ENCODE data around the gene CRPPA. TPM values are rescaled to one million over a fixed set of nuclear protein-coding genes. Genes with fewer than 3 reads are reported as not detected.
"Not testable (repeated sequence)": the region's sequence is repeated elsewhere in the genome, so short reads cannot be mapped to it uniquely, and the experiment has no call there.

The CRPPA gene
- polyA plus RNA-seq, 3 donors = 0.49 to 0.88 (median 0.67) TPM

DNA sequence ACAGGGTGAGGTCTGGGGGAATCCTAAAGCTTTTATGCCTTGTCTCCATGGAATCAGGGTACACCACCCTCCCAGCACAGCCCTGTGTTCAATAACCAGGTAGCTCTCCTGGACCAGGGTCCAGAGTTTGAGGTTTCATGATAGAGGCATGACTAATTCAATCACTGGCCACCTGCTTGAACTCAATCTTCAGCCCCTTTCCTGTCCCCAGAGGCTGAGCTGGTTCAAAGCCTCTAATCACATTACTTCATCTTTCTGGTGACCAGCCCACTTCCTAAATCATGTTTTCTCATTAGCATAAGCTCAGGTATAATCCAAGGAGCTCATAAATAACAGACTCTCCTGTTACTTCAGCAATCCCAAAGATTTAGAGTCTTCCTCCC lies 20.5 kb downstream of the CRPPA start:
- H3K27ac ChIP-seq (ENCODE audit: low read depth, low read length) = no peak overlapping the region

DNA sequence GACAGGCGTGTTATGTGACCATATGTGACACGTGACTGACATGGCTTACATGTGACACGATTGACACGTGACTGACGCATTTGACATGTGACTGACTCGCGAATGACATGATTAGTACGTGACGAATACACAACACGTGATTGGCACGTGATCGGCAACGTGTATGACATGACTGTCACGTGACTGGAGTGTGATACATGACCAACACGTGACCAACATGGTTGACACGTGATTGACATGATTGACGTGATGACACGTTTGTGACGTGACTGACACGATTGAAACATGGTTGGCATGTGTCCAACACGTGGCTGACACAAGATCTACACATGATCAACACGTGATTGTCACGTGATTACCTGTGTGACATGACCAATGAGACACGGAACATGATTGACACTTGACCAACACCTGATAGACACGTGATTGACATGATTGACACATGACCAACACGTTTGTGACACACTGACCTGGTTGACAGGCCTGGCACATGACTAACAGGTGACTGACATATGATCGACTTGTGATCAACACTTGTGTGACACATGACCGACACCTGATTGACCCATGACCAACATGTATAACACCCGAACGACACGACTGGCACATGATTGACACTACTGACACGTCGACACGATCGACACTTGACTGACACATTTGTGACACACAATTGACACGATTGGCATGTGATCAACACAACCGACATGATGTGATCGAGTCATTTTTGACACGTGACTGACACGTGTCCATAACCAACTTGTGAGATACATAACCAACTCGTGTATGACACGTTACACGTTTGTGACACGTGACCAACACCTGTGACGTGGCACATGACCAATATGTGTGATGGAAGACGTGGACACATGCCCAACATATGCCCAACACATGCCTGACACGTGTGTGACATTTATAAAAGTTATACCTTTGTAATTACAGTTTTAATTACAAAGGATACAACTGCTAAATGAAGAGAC lies 21.1 kb downstream of the CRPPA start:
- no peak overlapping the region for H3K27ac ChIP-seq (ENCODE audit: low read depth, low read length)
- 93 to 95% (median 94%) methylated on average over 47 of the region's 47 CpGs for whole genome bisulfite sequencing, 3 donors

DNA sequence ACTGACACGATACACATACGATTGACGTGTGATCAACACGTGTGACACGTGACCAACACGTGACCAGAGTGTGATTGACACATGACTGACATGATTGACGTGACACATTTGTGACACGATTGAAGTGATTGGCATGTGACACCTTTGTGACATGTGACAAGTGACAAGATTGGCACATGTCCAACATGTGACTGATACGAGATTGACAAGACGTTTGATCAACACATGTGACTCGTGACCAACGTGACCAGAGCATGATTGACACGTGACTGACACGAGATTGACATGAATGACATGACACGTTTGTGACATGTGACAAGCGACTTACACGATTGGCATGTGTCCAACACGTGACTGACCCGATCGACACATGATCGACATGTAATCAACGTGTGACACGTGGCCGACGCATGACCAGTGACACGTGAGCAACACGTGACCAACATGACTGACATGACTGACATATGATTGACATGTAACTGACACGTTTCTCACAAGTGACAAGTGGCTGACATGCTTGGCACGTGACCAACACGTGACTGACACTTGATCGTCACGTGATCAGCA lies 22.0 kb downstream of the CRPPA start:
- H3K27ac ChIP-seq (ENCODE audit: low read depth, low read length) = no peak overlapping the region
- WGBS, 3 donors = 92 to 96% (median 95%) methylated on average over 32 of the region's 32 CpGs

DNA sequence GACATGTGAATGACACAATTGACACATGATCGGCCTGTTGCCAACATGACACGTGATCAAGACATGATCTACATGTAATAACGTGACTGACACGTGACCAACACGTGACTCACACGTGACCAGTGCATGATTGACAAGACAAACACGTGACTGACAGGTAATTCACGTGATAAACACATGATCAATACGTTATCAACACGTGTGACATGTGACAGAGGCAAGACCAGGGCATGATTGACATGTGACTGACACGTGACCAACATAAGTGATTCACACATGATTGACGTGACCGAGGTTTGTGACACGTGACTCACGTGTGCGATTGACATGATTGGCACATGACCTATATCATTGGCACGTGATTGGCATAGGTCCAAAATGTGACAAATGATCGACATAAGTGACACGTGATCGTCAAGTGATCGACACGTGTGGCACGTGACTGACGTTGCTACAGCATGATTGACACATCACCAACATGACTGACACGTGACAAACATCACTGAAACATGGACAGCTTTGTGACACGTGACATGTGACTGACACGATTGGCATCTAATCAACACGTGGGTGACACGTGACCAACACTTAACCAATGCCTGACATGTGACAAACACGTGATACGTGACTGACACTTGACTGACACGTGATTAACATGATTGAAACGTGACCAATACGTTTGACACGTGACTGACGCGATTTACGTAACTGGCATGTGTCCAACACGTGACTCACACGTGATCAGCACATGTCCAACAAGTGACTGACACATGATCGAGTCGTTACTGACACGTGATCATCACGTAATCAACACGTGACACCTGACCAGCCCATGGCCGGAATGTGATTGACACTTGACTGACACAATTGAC lies 23.0 kb downstream of the CRPPA start:
- 92 to 96% (median 95%) methylated on average over 46 of the region's 46 CpGs for WGBS, 3 donors
- no peak overlapping the region for H3K27ac ChIP-seq (ENCODE audit: low read depth, low read length)

DNA sequence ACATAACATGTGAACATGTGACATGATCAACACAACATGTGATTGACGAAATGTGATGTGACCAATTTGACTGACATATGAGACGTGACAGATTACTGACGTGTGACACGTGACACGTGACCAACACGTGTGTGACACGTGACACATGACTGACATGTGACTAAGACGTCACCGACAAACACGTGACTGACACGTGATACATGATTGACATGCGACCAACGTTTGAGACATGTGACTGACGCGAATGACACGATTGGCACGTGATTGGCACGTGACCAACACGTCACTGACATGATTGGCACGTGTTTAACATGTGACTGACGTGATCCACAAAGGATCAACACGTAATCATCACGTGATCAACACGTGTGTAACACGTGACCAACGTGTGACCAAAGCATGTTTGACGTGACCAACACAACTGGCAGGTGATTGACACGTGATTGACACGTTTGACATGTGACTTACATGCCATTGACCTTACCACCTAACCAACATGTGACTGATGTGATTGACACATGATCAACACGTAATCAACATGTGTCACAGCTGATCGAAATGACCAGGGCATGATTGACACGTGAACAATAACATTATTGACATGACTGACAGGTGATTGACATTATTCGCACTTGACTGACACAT lies 23.7 kb downstream of the CRPPA start:
- WGBS, 3 donors = 91 to 93% (median 92%) methylated on average over 33 of the region's 33 CpGs

DNA sequence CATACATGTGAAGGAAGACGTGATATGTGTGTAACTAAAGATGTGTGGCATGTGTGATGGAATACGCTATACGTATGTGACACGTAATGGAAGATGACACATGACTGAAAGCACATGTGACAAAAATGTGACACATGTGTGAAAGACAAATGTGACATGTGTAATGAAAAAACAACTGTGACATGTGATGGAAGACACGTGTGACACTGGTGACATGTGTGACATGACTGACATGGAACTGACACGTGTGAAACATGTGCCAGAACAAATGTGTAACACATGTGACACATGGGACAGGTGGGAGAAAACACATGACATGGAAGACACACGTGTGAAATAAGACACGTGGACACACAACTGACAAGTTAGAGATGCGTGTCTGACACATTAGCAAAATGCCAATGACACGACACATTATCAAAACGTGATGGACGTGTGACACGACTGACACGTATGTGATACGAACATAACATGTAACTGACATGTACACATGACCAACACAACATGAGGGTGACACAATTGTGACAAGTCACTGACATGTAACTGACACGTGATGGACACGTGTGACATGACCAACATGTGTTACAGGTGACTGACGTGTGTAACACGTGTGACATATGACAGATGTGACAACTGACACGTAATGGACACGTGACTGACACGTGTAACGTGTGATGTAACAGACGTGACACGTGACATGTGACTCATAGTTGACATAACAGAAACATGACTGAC lies 24.4 kb downstream of the CRPPA start:
- WGBS, 3 donors = 94 to 95% (median 94%) methylated on average over 25 of the region's 25 CpGs
- no peak overlapping the region for H3K27ac ChIP-seq (ENCODE audit: low read depth, low read length)

More for the DNA sequence above, 23.7 kb downstream of the CRPPA start:
- H3K27ac ChIP-seq (ENCODE audit: low read depth, low read length) = no peak overlapping the region

DNA sequence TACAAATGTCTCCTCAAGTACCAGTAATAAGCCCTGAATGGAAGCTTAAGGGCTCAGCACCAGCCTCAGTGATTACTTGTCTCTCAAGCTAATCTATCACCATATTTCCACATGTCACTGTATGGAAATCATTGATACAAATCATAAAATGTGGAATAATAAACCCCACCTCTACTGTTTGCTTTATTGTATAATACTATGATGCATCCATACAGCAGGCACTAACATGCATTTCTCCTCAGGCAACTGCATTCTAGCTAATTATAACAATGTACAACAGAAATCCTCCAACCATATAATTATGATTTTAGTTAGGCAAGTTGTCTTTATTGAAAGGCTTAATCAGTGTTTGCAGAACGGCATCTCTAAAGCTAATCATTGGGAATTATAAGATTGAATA lies 26.2 kb downstream of the CRPPA start:
- H3K27ac ChIP-seq (ENCODE audit: low read depth, low read length) = no peak overlapping the region
- 96 to 98% (median 97%) methylated on average over 1 of the region's 1 CpG for WGBS, 3 donors

DNA sequence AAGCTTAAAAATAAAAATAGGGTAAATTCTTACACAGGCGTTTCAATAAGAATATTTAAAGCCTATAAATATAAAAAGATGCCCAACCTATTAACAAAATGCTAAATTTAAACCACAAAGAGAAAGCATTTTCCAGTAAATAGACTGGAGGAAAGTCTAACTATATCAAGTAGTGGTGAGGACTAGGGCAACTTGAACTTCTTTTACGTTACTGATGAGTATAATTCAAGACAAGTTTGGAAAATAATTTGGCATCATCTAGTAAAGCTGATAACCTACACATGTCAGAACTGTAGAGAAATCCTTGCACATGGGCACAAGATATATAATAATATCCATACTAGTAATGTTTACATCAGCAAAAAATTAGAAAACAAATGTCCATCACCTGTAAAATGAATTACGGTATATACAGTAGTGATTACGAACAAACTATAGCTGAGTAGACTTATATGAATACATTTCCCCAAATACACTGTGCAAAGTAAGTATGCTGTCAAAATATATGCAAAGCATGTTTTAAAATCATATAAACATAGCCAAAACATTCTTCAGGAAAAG lies 27.4 kb downstream of the CRPPA start:
- WGBS, 3 donors = 94 to 96% (median 95%) methylated on average over 4 of the region's 4 CpGs
- no peak overlapping the region for H3K27ac ChIP-seq (ENCODE audit: low read depth, low read length)

DNA sequence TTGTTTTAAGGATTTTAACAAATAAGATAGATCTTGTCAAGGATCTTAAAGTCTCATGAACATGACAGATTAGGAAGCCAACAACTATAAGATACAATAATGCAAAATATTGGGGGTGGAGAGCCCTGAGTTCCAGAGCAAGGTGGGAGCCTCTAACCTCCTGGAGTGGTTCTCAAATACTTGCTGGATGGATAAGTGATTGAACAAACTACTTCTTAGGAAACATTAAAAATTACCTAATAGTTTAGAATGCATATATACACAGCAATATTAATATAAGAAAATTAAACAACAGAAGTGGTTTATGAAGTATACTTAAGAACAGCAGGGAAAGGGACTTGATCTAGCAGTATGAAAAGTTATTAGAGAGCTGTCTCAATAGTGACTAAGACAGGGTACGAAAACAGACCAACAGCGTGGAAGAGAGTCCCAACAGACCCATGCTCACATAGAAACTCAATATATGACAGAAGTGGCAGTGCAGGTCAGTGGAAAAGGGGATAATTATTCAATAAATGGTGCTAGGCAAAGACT lies 28.3 kb downstream of the CRPPA start:
- H3K27ac ChIP-seq (ENCODE audit: low read depth, low read length) = no peak overlapping the region
- 97 to 100% (median 97%) methylated on average over 2 of the region's 2 CpGs for WGBS, 3 donors

DNA sequence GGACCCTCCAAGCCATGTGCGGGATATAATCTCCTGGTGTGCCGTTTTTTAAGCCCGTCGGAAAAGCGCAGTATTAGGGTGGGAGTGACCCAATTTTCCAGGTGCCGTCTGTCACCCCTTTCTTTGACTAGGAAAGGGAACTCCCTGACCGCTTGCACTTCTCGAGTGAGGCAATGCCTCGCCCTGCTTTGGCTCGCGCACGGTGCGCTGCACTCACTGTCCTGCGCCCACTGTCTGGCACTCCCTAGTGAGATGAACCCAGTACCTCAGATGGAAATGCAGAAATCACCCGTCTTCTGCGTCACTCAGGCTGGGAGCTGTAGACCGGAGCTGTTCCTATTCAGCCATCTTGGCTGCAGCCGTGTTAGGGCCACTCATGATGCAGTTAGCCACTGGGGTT lies 37.6 kb downstream of the CRPPA start:
- 95 to 98% (median 95%) methylated on average over 18 of the region's 18 CpGs for WGBS, 3 donors
- not testable (repeated sequence) for H3K27ac ChIP-seq (ENCODE audit: low read depth, low read length)

DNA sequence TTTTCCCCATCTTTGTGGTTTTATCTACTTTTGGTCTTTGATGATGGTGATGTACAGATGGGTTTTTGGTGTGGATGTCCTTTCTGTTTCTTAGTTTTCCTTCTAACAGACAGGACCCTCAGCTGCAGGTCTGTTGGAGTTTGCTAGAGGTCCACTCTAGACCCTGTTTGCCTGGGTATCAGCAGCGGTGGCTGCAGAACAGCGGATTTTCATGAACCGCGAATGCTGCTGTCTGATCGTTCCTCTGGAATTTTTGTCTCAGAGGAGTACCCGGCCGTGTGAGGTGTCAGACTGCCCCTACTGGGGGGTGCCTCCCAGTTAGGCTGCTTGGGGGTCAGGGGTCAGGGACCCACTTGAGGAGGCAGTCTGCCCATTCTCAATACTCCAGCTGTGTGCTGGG lies 38.2 kb downstream of the CRPPA start:
- H3K27ac ChIP-seq (ENCODE audit: low read depth, low read length) = not testable (repeated sequence)
- WGBS, 3 donors = 96 to 99% (median 97%) methylated on average over 6 to 7 of the region's 7 CpGs

Other genes starting within 250 kb of the CRPPA start
- 1 to 10 TPM in 1 of 3 donors, under 1 TPM in 2; 0.15 to 3.2 (median 0.45) TPM for gene SOSTDC1, start 44.2 kb upstream of the CRPPA start, polyA plus RNA-seq
- gene LRRC72, start 105.3 kb upstream of the CRPPA start, polyA plus RNA-seq = not detected
- 10 to 100 TPM in 1 of 3 donors, 1 to 10 TPM in 2; 6.0 to 12.9 (median 8.5) TPM for gene ANKMY2, start 224.2 kb upstream of the CRPPA start, polyA plus RNA-seq
- gene BZW2, start 224.6 kb upstream of the CRPPA start, polyA plus RNA-seq = 10 to 100 TPM; 25.5 to 42.8 (median 30.4) TPM

Data from adipose tissue (tissue), 3 donors.